GF-D8 (cell line): Measurements from ENCODE around the gene PLEKHA3.
A peak's percentile ranks its signal among the peaks of the same experiment; 100 is the strongest.
"Not testable (repeated sequence)": the region's sequence is repeated elsewhere in the genome, so short reads cannot be mapped to it uniquely, and the experiment has no call there.

ENCODE experiments used
- DNase-seq: peaks from one replicate; lab custom pipeline; 2025; lab: John Stamatoyannopoulos, UW

PLEKHA3 gene

DNA sequence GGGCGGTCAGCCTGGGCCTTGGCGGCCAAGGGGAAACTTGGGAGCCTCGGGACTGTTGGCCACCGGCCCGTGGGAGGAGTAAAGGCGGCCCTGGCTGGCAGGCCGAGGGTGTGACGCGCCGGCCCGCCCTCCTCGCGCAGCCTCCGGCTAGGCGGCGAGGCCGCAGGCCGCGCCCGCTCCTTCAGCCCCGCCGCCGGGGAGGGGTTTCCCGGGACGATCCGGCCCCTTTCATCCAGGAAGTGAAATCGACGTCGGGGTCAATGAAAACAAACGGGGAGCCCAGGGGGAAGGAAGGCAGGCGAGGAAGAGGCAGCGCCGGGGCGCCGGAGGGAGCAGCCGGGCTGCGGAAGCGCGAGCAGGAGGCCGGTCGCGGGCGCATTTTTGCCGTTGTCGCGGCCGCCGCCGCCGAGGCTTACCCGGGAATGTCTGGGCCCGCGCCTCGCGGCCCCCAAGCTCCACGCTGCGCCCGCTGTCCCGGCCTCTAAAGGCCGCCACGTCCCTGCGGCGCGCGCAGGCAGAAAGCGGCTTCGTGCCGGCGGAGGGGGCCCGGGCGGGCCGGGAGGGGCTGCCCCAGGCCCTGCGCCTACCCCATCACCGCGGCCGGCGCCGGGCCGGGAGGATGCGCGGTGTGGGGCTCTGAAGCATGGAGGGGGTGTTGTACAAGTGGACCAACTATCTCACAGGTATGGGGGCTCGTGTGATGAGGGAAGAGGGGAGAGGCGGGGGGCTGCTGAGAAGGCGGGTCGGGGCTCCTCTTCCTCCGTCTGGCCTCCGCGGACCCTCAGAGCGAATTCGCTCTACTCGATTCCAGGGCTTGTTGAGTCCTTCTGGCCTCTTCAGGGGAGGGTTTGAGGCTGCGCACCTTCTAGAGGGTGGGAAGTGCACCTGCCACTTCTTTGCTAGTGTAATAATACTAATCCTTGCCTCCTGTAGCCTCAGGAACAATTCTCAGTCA is at the start of gene PLEKHA3:
TSS of gene PLEKHA3 (plus strand) at position 231 of the 955 bp plus-strand sequence. CDS start at position 644, 413 bp downstream.
- DNase-seq: peak; percentile 79

DNA sequence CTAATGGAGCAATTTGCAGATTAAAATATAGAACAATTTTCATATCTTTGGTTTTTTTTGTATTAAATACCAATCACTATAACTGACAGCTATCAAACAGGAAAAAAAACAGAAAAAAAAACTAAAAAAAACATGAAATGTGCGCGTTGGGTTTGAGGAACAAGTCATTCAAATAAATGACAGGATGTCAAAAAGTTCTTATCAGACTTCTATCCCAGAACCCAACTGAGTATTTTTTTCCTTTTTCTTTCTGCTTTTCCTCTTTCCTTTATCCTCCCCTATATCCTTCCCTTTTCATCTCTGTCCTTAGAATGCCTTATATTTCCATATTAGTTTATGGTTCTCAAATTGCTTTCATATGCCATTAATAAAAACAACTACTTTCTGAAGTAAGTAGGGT is 43.6 kb upstream of the PLEKHA3 start:
- DNase-seq: no peak

DNA sequence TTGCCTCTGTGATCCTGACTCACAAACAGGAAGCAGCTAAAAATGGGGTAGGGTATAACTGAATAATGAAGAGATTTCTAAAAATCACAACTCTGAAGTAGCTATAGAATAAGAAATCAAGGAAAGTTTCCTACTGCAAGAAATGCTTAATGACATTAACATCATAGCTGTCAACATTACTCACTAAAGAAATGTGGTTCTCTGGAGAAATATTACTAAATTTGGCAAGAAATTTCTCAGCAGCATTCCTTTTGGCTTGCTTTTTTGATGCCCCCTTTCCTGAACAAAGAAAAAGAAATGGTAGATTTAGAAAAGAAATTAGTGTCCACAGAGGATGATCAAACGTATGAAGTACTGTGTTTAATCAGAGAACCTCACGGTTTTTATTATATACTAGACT is 38.8 kb upstream of the PLEKHA3 start:
- no peak for DNase-seq

DNA sequence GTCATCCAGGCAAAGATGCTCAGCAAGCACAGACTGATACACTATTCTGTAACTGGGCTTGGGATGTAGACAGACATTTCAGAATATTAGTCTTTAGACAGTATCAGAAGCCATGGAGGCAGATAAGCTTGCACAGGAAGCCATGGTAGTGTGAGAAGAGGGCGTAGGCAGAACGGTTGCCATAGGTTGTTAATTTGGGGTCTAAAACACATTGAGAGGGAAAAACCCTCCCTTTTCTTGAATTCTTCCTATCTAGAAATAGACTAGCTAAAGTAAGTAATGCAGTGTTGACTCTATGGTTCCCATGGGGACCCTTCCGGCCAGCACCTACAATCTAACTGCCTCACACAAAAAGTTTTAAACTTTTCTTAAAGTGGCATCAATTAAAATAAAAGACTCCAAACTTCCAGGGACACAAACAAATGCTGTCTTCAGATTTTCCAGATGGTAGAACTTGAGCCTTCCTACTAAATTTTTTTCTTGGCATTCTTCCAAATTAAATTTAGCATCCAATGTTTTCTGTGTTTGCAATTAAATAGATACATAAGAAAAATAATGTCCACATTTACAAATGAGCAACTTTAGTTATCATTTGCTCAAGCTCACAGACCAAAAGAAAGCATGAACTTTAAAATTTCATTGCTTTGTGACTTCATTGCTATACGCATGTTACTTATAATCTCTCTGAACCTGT is 31.1 kb upstream of the PLEKHA3 start:
- DNase-seq: no peak

DNA sequence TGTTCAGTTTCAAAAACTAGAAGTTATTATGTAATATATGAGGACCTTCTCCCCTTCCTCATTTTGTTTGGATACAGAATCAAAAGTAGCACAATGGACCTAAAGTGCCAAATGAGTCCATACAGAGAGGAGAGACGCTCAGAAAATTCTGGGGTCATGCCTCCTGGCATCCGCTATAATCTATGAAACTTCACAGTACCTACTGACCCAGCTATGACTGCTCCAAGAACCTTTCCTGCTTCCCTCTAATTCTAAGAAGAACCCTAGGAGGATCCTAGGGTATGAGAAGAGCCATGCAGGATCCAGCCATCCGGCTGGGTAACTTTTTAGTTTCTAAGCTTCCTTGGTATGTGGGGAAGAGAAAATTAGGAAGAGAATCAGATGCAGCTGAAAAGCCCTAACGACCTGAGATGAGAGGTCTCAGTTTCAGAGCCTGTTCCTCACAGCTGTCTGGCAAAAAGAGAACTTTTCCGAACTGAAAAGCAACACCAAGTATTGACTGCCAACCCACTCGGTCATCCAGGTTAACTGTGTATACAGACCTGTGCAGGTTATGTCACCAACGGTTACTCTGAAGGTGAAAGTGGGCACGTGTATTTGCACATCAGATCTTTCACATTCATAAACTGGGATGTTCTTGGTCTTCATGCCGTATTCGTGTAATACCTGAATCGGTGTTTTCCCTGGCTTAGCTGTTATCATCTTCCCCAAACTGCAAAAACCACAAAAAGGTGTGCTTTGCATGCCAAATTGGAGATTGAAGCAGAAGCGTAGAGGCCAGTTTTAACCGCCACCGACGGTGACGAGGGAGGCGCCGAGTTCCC is 30.3 kb upstream of the PLEKHA3 start:
- no peak for DNase-seq

DNA sequence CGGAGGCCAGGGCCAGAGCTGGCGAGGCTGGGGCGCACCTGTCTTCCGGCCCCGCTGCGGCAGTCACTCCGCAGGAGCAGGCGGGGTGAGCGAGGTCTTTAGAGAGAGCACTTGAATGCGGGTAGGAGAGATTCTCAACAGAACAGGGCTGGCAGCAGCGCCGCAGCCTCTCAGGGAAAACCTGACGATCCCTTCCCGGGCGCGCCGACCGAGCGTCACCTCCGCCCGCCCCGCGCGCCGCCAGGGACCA is 29.8 kb upstream of the PLEKHA3 start:
- no peak for DNase-seq

DNA sequence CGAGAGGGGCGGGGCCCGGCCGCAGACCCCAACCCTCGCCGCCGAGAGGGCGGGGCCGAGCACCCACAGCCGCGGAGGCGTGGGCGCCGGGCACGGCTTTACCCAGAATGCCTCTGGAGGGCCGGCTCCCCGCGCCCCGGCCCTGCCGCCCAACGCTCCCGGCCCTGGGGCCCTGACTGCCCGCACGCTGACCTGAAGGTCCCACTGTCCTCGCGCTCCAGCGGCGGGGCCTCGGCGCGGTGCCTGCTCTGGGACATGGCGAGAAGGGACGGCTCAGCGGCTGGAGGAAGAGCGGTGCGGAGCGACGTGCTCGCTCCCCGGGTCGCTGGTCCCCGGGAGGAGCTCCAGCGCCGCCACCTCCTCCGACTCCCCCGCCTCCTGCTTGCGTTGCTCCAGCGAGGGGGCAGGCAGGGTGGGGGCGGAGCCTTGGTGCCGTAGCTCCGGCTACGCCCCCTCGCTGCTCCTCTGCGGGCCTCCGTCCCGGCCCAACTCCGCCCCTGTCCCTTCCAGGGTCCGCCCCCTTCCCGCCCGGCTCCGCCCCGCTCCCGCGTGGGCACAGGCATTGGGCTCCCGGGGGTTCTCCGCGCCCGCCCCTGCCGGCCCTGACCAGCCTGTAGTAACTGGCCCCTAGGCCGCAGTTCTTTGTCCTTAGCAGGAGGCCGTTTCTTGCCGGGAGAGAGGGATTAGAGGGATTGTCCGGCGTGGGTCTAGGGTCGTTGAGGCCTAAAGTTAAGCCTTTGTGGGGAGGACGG is 29.3 kb upstream of the PLEKHA3 start, which contains the start of the genes PJVK and PRKRA:
TSS of gene PJVK (plus strand) at position 605 of the 752 bp plus-strand sequence. CDS start 2,032 bp downstream, outside the sequence.
TSS of gene PRKRA (minus strand) at position 402 of the 752 bp plus-strand sequence. CDS start at position 257, 145 bp downstream.
- peak; percentile 88 for DNase-seq

DNA sequence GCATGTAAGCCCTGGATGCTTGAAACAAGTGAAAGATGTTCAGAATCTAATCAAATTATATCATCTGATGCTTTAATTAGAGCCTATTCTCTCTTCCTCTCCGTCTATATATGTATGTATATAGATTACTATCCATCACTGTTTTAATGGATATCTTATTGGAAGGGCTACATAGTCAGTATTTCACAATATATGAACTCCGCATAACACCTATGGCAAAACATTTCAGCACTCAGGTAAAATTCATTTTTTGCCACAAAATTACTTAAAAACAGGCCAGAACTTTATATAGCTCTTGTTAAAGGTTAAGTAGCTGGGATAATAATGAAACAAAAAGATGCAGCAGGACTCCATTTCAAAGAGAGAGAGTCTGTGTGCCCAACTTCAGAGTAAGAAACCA is 27.9 kb upstream of the PLEKHA3 start:
- DNase-seq: no peak

DNA sequence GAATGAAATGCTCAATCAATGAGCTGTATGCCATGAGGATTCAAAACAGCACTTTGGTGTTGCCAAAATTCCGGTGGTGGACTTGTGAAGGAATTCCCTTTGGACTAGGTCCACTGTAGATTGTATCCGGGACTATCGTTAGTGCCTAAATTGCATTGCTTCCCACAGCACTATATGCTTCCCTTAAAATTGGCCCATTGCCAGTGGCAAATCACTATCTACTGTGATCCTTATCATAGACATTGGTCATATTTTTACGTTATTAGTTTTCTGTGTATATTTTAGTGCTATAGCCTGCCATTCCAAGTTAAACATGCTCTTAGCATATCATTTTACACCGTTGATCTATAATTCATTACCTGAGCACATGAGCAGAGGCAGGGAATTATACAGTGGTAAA is 27.4 kb upstream of the PLEKHA3 start:
- no peak for DNase-seq

DNA sequence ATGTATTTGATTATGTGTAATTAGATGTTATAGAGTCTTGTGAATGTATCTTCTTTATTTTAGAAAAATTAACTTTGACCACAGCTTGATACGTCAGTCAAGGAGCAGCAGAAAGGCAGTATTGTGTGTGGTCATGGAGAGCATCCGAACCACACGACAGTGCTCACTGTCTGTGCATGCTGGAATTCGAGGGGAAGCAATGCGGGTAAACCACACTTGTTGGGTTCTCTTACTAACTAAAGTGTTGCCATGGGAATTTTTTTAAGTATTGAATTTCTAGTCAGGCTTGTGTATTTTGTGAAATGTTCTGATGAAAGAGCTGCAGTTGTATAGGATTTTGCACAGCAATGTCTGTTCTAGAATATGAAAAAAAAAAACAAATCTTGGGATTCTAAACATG is 24.3 kb upstream of the PLEKHA3 start:
- no peak for DNase-seq

DNA sequence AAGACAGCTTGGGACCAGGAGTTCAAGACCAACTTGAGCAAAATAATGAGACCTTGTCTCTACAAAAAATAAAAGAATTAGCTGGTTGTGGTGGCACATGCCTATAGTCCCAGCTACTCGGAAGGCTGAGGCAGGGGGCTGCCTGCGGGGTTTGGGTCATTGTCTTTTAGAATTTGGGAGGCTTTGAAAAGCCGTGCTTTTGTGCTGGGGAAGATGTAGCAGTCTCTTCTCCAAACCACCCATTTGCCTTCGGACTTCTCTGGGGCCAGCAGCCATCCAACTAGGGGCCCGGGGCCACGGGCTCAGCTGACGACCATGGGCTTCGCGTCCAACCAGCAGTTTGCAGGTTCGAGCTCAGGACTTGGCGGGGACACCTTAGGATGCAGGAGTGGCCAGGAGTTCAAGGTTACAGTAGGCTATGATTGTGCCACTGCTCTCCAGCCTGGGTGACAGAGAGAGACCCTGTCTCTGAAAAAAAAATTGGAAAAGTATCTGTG is 22.8 kb upstream of the PLEKHA3 start:
- no peak for DNase-seq

DNA sequence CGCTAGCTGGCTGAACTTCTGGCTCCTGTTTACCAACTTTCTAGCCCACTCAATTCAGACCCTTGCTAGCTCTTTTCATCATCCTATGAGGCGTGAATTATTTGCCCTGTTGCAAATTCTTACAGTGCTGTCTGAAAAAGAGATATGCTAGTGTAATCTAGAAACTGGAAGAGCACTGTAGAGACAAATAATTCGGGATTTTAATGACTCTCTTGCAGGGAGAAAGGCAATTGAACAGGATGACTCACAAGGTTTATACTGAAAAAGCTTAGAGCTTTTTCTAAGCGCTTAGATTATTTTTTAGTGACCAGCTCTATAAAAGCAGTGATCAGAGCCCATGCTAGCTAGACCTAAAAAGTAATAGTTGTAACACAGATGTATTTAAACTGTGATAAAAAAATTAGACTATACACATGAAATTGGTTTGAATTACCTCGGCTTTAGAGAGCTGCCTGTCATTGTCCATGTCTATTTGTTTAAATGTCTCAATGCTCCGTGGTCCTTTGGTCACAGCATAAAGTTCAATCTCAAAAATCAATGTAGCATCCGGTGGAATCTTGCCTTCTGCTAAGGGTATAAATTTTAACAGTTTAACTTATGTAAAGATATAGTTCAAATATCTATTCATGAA is 10.9 kb upstream of the PLEKHA3 start:
- DNase-seq: no peak

DNA sequence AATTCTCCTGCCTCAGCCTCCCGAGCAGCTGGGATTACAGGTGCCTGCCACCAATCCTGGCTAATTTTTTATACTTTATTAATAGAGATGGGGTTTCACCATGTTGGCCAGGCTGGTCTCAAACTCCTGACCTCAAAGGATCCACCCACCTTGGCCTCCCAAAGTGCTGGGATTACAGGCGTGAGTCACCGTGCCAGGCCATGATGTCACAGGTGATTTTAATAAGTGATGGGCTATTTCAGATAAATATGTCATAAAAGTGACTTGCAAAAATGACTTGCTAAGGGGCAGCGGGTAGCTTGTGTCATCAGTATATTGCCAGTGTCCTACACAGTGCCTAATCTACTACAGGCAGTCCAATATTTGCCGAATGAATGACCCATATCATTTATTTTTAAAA is 8.9 kb upstream of the PLEKHA3 start:
- DNase-seq: not testable (repeated sequence)

DNA sequence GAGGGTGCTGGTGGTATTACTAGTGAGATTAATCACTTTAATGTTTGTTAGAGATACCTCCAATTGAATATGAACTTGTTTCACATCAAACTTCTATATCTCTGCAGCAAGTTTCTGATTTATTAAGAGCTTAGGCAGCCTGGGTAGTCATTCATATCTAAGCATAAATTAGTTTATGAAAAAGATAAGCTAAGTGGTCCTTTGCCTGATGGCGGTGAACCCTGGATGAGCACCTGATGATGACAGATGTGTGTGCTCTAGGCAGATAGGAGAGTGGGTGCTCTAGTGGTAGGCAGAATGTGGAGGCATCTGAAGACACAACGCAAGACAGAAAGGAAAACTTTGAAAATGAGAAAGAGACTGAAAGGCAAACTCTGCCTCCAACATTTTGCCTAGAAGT is 6.9 kb upstream of the PLEKHA3 start:
- DNase-seq: no peak

DNA sequence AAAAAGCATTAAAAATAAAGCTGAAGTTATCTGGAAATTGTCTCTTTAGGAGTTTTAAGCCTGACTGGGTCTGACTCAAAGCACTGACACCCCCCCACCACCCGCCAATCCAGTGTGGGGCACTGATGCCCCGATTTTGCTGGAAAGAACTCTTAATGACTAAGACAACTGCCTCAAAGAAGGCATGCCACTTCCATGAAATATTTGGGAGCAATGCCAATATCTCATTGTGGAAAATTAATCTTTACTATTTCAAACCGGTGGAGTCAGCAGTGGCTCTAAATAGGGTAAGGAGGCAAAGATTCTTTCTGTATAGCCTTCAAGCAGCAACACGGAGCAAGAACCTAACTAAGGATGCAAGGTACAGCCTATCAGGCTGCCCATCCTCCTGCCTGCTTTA is 6.3 kb upstream of the PLEKHA3 start:
- DNase-seq: no peak

DNA sequence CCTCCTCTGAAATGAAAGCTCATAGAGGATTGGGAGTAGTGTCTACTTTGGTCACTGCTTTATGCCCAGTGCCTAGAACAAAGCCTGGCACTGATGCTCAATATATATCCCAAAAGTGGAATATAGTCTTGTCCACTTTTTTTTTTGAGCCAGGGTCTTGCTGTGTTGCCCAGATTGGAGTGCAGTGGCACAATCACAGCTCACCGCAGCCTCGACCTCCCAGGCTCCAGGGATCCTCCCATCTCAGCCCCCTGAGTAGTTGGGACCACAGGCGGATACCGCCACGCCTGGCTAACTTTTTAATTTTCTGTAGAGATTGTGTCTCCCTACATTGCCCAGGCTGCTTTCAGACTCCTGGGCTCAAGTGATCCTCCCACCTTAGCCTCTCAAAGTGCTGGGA is 5.7 kb upstream of the PLEKHA3 start:
- DNase-seq: no peak

DNA sequence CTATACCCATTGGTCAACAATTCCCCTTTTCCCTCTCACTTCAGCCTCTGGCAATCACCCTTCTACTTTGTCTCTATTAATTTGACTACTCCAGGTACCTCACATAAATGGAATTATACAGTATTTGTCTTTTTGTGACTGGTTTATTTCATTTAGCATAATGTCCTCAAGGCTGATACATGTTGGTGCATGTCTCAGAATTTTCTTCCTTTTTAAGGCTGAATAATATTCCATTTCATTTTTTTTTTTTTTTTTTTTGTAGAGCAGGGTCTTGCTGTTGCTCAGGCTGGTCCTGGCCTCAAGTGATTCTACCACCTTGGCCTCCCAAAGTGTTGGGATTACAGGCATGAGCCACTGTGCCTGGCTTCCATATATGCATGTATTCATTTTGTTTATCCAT is 3.8 kb upstream of the PLEKHA3 start:
- no peak for DNase-seq

DNA sequence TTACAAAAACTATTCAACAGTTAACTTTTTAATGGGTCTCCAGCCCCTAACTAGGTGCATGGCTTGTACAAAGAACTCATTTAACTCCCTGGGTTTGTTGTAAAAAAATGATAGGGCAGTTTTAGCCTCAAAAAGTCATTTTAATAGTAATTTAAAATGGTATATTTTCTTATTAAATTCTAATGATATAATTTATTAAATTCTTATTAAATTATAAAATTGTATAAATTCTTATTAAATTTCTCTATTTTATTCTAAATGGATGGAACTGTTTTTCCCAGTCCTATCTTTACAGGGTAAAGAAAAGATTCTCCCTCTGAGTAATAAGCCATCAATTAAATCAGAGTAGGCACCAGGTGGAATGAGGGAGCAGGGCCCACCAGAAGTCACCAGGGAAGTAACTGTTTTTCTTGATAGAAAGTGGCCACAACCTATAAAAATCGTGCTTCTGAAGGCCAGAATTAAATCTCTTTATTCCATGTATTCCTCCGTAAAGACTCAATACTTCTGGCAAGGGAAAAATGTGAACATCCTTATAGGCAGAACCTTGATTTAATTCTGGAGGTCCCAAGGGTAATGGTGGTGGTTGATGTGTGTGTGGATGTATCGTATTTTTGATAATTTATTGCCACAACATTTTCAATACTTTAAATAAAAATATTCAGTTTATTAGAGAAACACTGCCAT is 2.7 kb upstream of the PLEKHA3 start:
- no peak for DNase-seq

DNA sequence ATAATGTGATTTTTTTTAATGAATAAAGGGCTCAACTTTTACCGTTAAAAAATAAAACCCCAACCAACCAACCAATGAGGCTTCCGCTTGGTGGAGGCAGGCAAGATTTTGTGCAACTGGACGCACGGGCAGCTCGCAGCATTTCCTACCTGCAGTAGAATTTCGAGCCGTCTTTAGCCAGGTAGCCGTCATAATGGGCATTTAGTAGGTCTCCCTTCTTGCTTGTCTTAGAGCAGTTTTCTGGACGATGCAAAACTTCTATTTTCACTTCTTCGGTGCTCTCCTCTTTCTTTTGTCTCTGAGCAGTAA is 2.2 kb upstream of the PLEKHA3 start:
- DNase-seq: no peak

DNA sequence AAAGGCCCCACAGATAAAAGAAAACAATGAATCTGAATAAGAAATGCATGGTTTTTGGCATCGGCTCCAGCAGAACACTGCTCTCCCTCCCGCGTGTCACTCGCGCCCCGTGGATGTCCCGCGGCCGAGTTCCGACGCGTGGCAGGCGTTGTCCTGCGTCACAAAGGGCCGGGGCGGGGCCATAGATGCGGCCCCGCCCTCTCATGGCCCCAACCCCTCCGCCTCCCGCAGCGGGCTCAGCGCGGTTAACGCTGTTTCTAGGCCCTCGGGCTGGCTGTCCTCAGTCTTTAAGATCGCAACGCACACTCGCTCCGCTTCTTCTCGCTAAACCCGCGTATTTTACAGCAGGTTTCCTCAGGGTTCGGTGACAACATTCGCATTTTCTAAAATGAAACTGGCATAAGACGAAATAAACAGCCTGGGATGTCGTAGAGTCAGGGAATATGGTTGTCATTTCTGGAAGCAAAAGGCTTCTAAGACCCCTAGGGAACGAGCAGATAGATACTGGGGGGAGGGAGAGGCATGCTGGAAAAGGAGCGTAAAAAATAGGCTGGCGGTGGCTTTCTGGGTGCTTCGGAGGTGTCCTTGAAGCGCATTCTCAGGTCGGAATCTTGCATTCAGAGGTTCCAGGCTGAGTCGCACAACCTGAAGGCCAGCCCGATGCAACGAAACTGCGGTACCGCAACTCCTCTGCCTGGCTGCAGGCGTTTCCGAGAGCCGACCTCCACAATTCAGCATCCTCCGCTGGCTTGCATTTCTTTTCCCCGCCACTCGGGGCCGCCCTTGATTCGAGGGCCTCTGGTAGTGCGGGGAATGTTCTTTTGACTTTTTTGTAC is 1.6 kb upstream of the PLEKHA3 start, which contains the start of gene FKBP7:
TSS of gene FKBP7 (minus strand) at position 162 of the 836 bp plus-strand sequence. CDS start at position 61, 101 bp downstream.
- DNase-seq: peak; percentile 75
